ENCODE results near the gene TNS1.

- TF ChIP-seq CTCF (IDR thresholded peaks at IDR 0.05; ENCODE audit: low read length) (no peak), EZH2 (optimal IDR thresholded peaks at IDR 0.05; ENCODE audit: low read depth, low read length) (no peak), EZH2phosphoT487 (IDR thresholded peaks at IDR 0.05; ENCODE audit: low read length) (no peak)
These were observed 10.7 kb downstream of the TNS1 start for GRCh38 chr2:217992061-217992460.

All from MM.1S (cell line).